CD4-positive, alpha-beta T cell treated with Interleukin-6 for 4 hours (primary cell): ENCODE results near the gene LIMA1.
"Not testable (repeated sequence)": the region's sequence is repeated elsewhere in the genome, so short reads cannot be mapped to it uniquely, and the experiment has no call there.

Experiments
- DNase-seq: peaks from one replicate; pipeline ENCODE4 v3.0.0-alpha.2; 2020; ENCODE audit warnings: mixed read lengths

LIMA1 gene

GRCh38 chr12:50246873-50247612 lies 36.3 kb downstream of the LIMA1 start:
- DNase-seq: peak; percentile 2

GRCh38 chr12:50246197-50246865 lies 37.0 kb downstream of the LIMA1 start:
- no peak for DNase-seq

- no peak for DNase-seq
These were observed 39.8 kb downstream of the LIMA1 start for GRCh38 chr12:50243507-50243906.

- DNase-seq: no peak
These were observed 40.5 kb downstream of the LIMA1 start for GRCh38 chr12:50242751-50243191.

- no peak for DNase-seq
These were observed 42.1 kb downstream of the LIMA1 start for GRCh38 chr12:50241178-50241577.

GRCh38 chr12:50240792-50241114 lies 42.6 kb downstream of the LIMA1 start:
- no peak for DNase-seq

GRCh38 chr12:50240096-50240791 lies 43.1 kb downstream of the LIMA1 start:
- DNase-seq: no peak

GRCh38 chr12:50239355-50239891 lies 43.9 kb downstream of the LIMA1 start:
- DNase-seq: no peak

- DNase-seq: peak; percentile 25
These were observed 49.0 kb downstream of the LIMA1 start for GRCh38 chr12:50234347-50234746.

- DNase-seq: no peak
These were observed 50.5 kb downstream of the LIMA1 start for GRCh38 chr12:50232771-50233209.

- DNase-seq: no peak
These were observed 51.1 kb downstream of the LIMA1 start for GRCh38 chr12:50232206-50232605.

GRCh38 chr12:50231346-50231745 lies 52.0 kb downstream of the LIMA1 start:
- DNase-seq: no peak

GRCh38 chr12:50230217-50230616 lies 53.1 kb downstream of the LIMA1 start:
- no peak for DNase-seq

GRCh38 chr12:50224026-50224692 lies 59.2 kb downstream of the LIMA1 start:
- DNase-seq: peak; percentile 61

GRCh38 chr12:50222275-50222783 lies 61.0 kb downstream of the LIMA1 start:
- peak; percentile 15 for DNase-seq

- DNase-seq: no peak
These were observed 61.9 kb downstream of the LIMA1 start for GRCh38 chr12:50221228-50222008.

- DNase-seq: peak; percentile 40
These were observed 62.8 kb downstream of the LIMA1 start for GRCh38 chr12:50220363-50220995.

- no peak for DNase-seq
These were observed 63.8 kb downstream of the LIMA1 start for GRCh38 chr12:50219544-50219943.

- DNase-seq: not testable (repeated sequence)
These were observed 64.3 kb downstream of the LIMA1 start for GRCh38 chr12:50219001-50219400.

- no peak for DNase-seq
These were observed 64.9 kb downstream of the LIMA1 start for GRCh38 chr12:50218386-50218785.

GRCh38 chr12:50217202-50217601 lies 66.1 kb downstream of the LIMA1 start:
- DNase-seq: no peak
